SU-DHL-6 (cell line): ENCODE data around the gene PARP16.

ENCODE experiments used
- H2AFZ ChIP-seq: fragments of 200-600 bp; sonication (generic); 2 replicates; pipeline ENCODE4 v1.6.1; 2014; ENCODE audit warnings: low read depth, mild to moderate bottlenecking, moderate library complexity, mixed read lengths, antibody characterized with exemption, low read length; ENCODE audit not compliant: severe bottlenecking
- H3F3A ChIP-seq: fragments of 200-600 bp; shearing (Covaris generic); 2 replicates; pipeline ENCODE4 v1.6.0; 2016; ENCODE audit warnings: antibody characterized with exemption, mild to moderate bottlenecking; ENCODE audit not compliant: insufficient read depth
- H3K27ac ChIP-seq: fragments of 200-600 bp; sonication (generic); 2 replicates; pipeline ENCODE4 v1.5.1; 2016; ENCODE audit warnings: low read depth, mild to moderate bottlenecking, low read length, moderate library complexity, mixed read lengths
- H3K27me3 ChIP-seq: fragments of 200-600 bp; sonication (generic), shearing (Covaris generic); 2 replicates; pipeline ENCODE4 v1.6.0; 2014; ENCODE audit warnings: mild to moderate bottlenecking, low read length
- H3K36me3 ChIP-seq: fragments of 200-600 bp; sonication (generic); 2 replicates; pipeline ENCODE4 v1.6.1; 2014; ENCODE audit warnings: mild to moderate bottlenecking, low read length, mixed read lengths
- H3K4me2 ChIP-seq: fragments of 300-600, 200-600 bp; shearing (Covaris generic), sonication (generic); 2 replicates; pipeline ENCODE4 v1.6.0; 2014; ENCODE audit warnings: low read length, low read depth, mild to moderate bottlenecking; ENCODE audit not compliant: poor library complexity, severe bottlenecking
- H3K4me3 ChIP-seq: fragments of 200-600 bp; sonication (generic); 2 replicates; pipeline ENCODE4 v1.5.1; 2014; ENCODE audit warnings: antibody characterized with exemption, low read length, mild to moderate bottlenecking, mixed read lengths; ENCODE audit not compliant: insufficient read depth, poor library complexity, severe bottlenecking
- H3K79me2 ChIP-seq: fragments of 200-600 bp; sonication (generic); 2 replicates; pipeline ENCODE4 v1.6.1; 2014; ENCODE audit warnings: mild to moderate bottlenecking, low read length, moderate library complexity; ENCODE audit not compliant: insufficient read depth
- H3K9ac ChIP-seq: fragments of 200-600 bp; sonication (generic); 2 replicates; pipeline ENCODE4 v1.7.0; 2014; ENCODE audit warnings: mild to moderate bottlenecking, low read length
- H3K9me2 ChIP-seq: fragments of 200-600 bp; sonication (generic); replicated peaks from 2 replicates; pipeline ENCODE4 v1.6.1; 2014; ENCODE audit warnings: low read length; ENCODE audit not compliant: insufficient read depth
- H3K9me3 ChIP-seq: fragments of 200-600 bp; sonication (generic); 2 replicates; pipeline ENCODE4 v1.6.1; 2014; ENCODE audit warnings: low read length, mixed read lengths; ENCODE audit not compliant: insufficient read depth
- H4K20me1 ChIP-seq: fragments of 200-600 bp; sonication (generic); 2 replicates; pipeline ENCODE4 v1.6.1; 2014; ENCODE audit warnings: low read depth, mild to moderate bottlenecking, antibody characterized with exemption, low read length, moderate library complexity, mixed read lengths
- EZH2phosphoT487 ChIP-seq: fragments of 200-600 bp; sonication (generic), shearing (Covaris generic); conservative IDR thresholded peaks from 2 replicates; pipeline ENCODE4 v1.6.1; 2018; ENCODE audit warnings: mild to moderate bottlenecking, antibody characterized with exemption, low read length, moderate library complexity, mixed read lengths
- TF ChIP-seq, protein P1 (sequence below): fragments of 200-600 bp; sonication (generic); IDR thresholded peaks from one replicate; pipeline ENCODE4 v1.5.1; 2017; ENCODE audit warnings: antibody characterized with exemption, mild to moderate bottlenecking, low read length, moderate library complexity; ENCODE audit not compliant: insufficient read depth, poor library complexity, severe bottlenecking

Gene PARP16

DNA sequence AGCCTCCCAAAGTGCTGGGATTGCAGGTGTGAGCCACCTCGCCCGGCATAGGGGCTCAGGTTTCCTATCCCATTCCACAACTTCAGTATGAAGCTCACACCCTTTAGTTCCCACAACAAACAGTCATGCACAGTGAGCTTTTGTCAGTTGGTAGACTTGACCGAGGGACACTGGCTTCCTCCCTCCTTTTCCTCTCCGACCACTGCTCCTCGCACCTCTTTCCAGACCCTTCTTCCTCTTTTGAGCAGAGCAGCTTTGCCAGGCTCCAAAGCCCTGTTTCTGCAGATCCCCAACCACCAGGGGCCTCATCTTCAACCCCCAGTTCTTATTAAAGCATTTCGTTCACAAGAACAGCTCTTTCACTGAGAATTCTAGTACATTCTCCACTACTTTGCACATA is 62.7 kb downstream of the PARP16 start:
- Histone ChIP-seq H3K9ac (no peak overlapping the region), H3K27ac (no peak overlapping the region), H3K4me3 (no peak overlapping the region), H3F3A (no peaks in the 10 kb centered on the region), H3K9me3 (no peaks in the 10 kb centered on the region), H3K27me3 (no peaks in the 10 kb centered on the region), H3K4me2 (no peak overlapping the region), H4K20me1 (no peaks in the 10 kb centered on the region), H3K36me3 (no peaks in the 10 kb centered on the region), H3K79me2 (no peaks in the 10 kb centered on the region), H2AFZ (no peak overlapping the region), H3K9me2 (no peaks in the 10 kb centered on the region)
- TF ChIP-seq, protein P1, sequence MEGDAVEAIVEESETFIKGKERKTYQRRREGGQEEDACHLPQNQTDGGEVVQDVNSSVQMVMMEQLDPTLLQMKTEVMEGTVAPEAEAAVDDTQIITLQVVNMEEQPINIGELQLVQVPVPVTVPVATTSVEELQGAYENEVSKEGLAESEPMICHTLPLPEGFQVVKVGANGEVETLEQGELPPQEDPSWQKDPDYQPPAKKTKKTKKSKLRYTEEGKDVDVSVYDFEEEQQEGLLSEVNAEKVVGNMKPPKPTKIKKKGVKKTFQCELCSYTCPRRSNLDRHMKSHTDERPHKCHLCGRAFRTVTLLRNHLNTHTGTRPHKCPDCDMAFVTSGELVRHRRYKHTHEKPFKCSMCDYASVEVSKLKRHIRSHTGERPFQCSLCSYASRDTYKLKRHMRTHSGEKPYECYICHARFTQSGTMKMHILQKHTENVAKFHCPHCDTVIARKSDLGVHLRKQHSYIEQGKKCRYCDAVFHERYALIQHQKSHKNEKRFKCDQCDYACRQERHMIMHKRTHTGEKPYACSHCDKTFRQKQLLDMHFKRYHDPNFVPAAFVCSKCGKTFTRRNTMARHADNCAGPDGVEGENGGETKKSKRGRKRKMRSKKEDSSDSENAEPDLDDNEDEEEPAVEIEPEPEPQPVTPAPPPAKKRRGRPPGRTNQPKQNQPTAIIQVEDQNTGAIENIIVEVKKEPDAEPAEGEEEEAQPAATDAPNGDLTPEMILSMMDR: no peak
- TF ChIP-seq EZH2phosphoT487: no peak

DNA sequence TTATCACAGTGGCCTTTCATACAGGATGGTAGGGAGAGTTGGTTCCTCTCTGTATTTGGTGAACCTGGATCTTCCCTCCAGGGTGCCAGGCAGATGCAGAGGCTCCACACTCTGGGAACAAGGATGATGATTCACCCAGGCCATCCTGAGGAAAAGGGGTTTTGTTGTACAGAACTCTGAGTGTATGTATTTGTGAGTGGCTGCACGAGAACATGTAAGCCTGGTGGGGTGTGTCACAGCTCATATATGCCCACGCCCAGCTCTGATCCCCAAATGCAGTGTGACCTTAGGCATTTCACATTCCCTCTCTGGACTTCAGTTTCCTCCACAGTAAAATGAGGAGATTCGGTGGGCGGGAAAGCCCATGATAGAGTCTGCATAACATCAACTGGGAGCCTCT is 63.8 kb downstream of the PARP16 start:
- H3F3A ChIP-seq: no peaks in the 10 kb centered on the region
- TF ChIP-seq, protein P1: no peak
- TF ChIP-seq EZH2phosphoT487: no peak
- no peak overlapping the region for H2AFZ ChIP-seq
- no peak overlapping the region for H3K9ac ChIP-seq
- no peaks in the 10 kb centered on the region for H3K27me3 ChIP-seq
- no peaks in the 10 kb centered on the region for H3K9me3 ChIP-seq
- no peak overlapping the region for H3K4me3 ChIP-seq
- H4K20me1 ChIP-seq: no peaks in the 10 kb centered on the region
- H3K79me2 ChIP-seq: no peaks in the 10 kb centered on the region
- no peak overlapping the region for H3K27ac ChIP-seq
- no peak overlapping the region for H3K4me2 ChIP-seq
- H3K9me2 ChIP-seq: no peaks in the 10 kb centered on the region
- no peaks in the 10 kb centered on the region for H3K36me3 ChIP-seq

DNA sequence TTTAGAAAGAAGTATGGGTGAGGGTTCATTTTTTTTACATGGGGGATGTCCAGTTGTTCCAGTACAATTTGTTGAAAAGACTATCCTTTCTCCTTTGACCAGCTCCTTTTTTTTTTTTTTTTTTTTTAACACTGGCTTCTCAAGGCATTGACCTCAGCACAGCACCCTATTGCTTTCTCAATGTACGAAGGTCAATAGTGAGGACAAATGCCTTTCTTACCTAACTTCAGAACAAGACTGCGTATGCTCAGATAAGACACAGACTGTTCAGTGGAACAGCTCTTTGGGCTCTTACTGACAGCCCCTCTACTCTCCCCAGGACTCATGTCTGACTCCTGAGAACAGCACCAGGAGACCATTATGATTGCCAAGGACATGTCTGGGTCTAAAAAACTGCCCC is 65.0 kb downstream of the PARP16 start:
- no peaks in the 10 kb centered on the region for H3K79me2 ChIP-seq
- H3K36me3 ChIP-seq: no peaks in the 10 kb centered on the region
- H3K9me3 ChIP-seq: no peaks in the 10 kb centered on the region
- no peaks in the 10 kb centered on the region for H4K20me1 ChIP-seq
- H3K27me3 ChIP-seq: no peaks in the 10 kb centered on the region
- no peaks in the 10 kb centered on the region for H3K9me2 ChIP-seq
- H3K9ac ChIP-seq: no peak overlapping the region
- TF ChIP-seq EZH2phosphoT487: no peak
- TF ChIP-seq, protein P1: no peak
- no peak overlapping the region for H3K4me3 ChIP-seq
- no peaks in the 10 kb centered on the region for H3F3A ChIP-seq
- H3K27ac ChIP-seq: no peak overlapping the region
- no peak overlapping the region for H3K4me2 ChIP-seq
- H2AFZ ChIP-seq: no peak overlapping the region

GRCh38 chr15:65219137-65219536 is 67.5 kb downstream of the PARP16 start:
- H3K9ac ChIP-seq: no peak overlapping the region
- no peaks in the 10 kb centered on the region for H4K20me1 ChIP-seq
- no peak overlapping the region for H3K4me2 ChIP-seq
- H2AFZ ChIP-seq: no peak overlapping the region
- H3K27me3 ChIP-seq: no peaks in the 10 kb centered on the region
- TF ChIP-seq, protein P1: no peak
- TF ChIP-seq EZH2phosphoT487: no peak
- no peaks in the 10 kb centered on the region for H3K36me3 ChIP-seq
- no peaks in the 10 kb centered on the region for H3F3A ChIP-seq
- no peaks in the 10 kb centered on the region for H3K9me3 ChIP-seq
- H3K27ac ChIP-seq: no peak overlapping the region
- H3K4me3 ChIP-seq: no peak overlapping the region
- H3K9me2 ChIP-seq: no peaks in the 10 kb centered on the region
- H3K79me2 ChIP-seq: no peaks in the 10 kb centered on the region
